ENCODE data around the gene ADAMTSL3. TPM values are rescaled to one million over a fixed set of nuclear protein-coding genes. Genes with fewer than 3 reads are reported as not detected.

ADAMTSL3 gene
- total and polyA plus RNA-seq, 2 of the 4 experiments (the other 2 are of a cell fraction) = under 0.01 to 0.02 TPM

DNA sequence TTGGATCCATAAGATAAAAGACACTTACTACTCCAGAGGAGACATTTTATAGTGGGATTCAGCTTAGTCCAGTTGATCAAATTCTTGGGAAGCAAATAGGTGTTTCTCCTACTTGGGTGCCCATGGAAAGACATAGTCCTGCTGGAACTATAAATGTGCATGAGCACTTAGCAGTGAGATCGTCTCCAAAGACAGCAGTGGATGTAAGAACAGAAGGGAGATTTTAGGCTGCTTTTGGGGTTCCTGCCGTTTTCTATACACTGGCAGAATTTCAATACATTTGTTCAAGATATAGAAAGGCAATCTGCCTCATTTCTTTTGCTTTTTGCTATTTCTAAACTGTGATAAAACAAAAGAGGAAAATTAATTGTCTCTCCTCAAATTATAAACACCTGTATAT is 234.0 kb downstream of the ADAMTSL3 start:
- no peak overlapping the region for H3K56ac ChIP-seq (ENCODE audit: extremely low read depth, insufficient read depth, low read length)
- no peak overlapping the region for H3K14ac ChIP-seq (replicated peaks; ENCODE audit: low read depth, low read length)
- no peak overlapping the region for H2BK15ac ChIP-seq (ENCODE audit: low read depth, low read length)
- whole genome bisulfite sequencing, 2 experiments (ENCODE audit: extremely low coverage in 2 of 2, insufficient read length in 1 of 2) = no CpG with 5 or more reads among the region's 2 CpGs
- no peak overlapping the region for H3K27ac ChIP-seq (ENCODE audit: insufficient read depth, low read length)
- dilution Hi-C loops (cut with HindIII; ENCODE audit: low sequenced_read_pairs, unreplicated experiment) (no loop called here), intact Hi-C loops (cut with micrococcal nuclease) (no loop called here), in situ Hi-C loops (cut with MboI; ENCODE audit: low sequenced_read_pairs) (no loop called here)
- H2AK9ac ChIP-seq (replicated peaks; ENCODE audit: low read depth, low read length, poor library complexity) = no peak overlapping the region
- H3K9me3 ChIP-seq (ENCODE audit: control insufficient read depth, insufficient read depth, low read length) = no peaks in the 10 kb centered on the region
- no peak overlapping the region for H3K18ac ChIP-seq (ENCODE audit: low read depth, low read length)
- DNase-seq (no peak), ATAC-seq (ENCODE audit: low read depth) (no peak)
- ChIA-PET CTCF (no interaction called here), POLR2A (ENCODE audit: unreplicated experiment) (no interaction called here)
- H3K23ac ChIP-seq (ENCODE audit: low read depth, low read length) = no peak overlapping the region
- no peak overlapping the region for H3K9ac ChIP-seq (ENCODE audit: low read depth, low read length)
- no peak overlapping the region for H2BK5ac ChIP-seq (ENCODE audit: low read depth, low read length, poor library complexity, severe bottlenecking)
- no peak overlapping the region for H3K4ac ChIP-seq (ENCODE audit: low read depth, low read length)
- no peak overlapping the region for H2BK20ac ChIP-seq (ENCODE audit: low read depth, low read length)
- no TSS peak for BruUV-seq (replicated peaks)
- TF ChIP-seq MAZ (IDR thresholded peaks at IDR 0.05; ENCODE audit: borderline replicate concordance, low read depth, low read length) (no peak), CHD1 (IDR thresholded peaks at IDR 0.05; ENCODE audit: low read depth, low read length) (no peak)
- TF ChIP-seq, protein P1, sequence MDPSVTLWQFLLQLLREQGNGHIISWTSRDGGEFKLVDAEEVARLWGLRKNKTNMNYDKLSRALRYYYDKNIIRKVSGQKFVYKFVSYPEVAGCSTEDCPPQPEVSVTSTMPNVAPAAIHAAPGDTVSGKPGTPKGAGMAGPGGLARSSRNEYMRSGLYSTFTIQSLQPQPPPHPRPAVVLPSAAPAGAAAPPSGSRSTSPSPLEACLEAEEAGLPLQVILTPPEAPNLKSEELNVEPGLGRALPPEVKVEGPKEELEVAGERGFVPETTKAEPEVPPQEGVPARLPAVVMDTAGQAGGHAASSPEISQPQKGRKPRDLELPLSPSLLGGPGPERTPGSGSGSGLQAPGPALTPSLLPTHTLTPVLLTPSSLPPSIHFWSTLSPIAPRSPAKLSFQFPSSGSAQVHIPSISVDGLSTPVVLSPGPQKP (IDR thresholded peaks at IDR 0.05; ENCODE audit: borderline replicate concordance, low read depth, low read length) = no peak
- no peaks in the 10 kb centered on the region for H3K4me1 ChIP-seq (ENCODE audit: control insufficient read depth, insufficient read depth, low read length)
- H2AK5ac ChIP-seq (ENCODE audit: low read depth, low read length) = no peak overlapping the region
- H3K79me1 ChIP-seq (ENCODE audit: low read depth in 1 of 2, low read length in 2 of 2) = no peaks in the 10 kb centered on the region
- no peaks in the 10 kb centered on the region for H3K9me1 ChIP-seq (ENCODE audit: insufficient read depth, low read length)
- H4K8ac ChIP-seq (ENCODE audit: low read depth in 2 of 2, low read length in 2 of 2) = no peak overlapping the region
- no peak overlapping the region for H4K91ac ChIP-seq (ENCODE audit: insufficient read depth, low read depth, low read length)
- H3K4me2 ChIP-seq (ENCODE audit: low read depth, low read length) = no peak overlapping the region
- no peak overlapping the region for H3K4me3 ChIP-seq (ENCODE audit: insufficient read depth, low read depth, low read length)
- H2AFZ ChIP-seq (replicated peaks; ENCODE audit: low read length, poor library complexity) = no peak overlapping the region
- no peaks in the 10 kb centered on the region for H3K27me3 ChIP-seq (ENCODE audit: control insufficient read depth, insufficient read depth, low read length)
- no peak overlapping the region for H4K5ac ChIP-seq (ENCODE audit: low read depth, low read length)
- no peak overlapping the region for H2BK120ac ChIP-seq (ENCODE audit: low read depth, low read length)
- H3K36me3 ChIP-seq (ENCODE audit: control insufficient read depth, insufficient read depth, low read length) = no peaks in the 10 kb centered on the region
- no peaks in the 10 kb centered on the region for H4K20me1 ChIP-seq (ENCODE audit: insufficient read depth, low read length)
